HFF-Myc (cell line): Measurements from ENCODE around the gene GNAI1.
A peak's percentile ranks its signal among the peaks of the same experiment; 100 is the strongest.

ENCODE experiments used
- DNase-seq: peaks from one replicate; pipeline ENCODE4 v3.0.0-alpha.2; 2011; ENCODE audit warnings: low read depth; ENCODE audit errors: extremely low read depth
- H3K4me3 ChIP-seq: replicated peaks from 2 replicates; pipeline ENCODE4 v1.5.1; 2011; ENCODE audit warnings: low read depth, mild to moderate bottlenecking, control low read depth, low read length
- CTCF ChIP-seq: IDR thresholded peaks from 2 replicates; pipeline ENCODE4 v1.5.1; 2012; ENCODE audit warnings: mild to moderate bottlenecking, low read depth, low read length, control low read depth; ENCODE audit errors: missing control alignments

GNAI1 gene

GRCh38 chr7:80145780-80146422, 11.3 kb downstream of the GNAI1 start:
- no peak overlapping the region for H3K4me3 ChIP-seq
- peak; percentile 65 for DNase-seq
- no peak for TF ChIP-seq CTCF

GRCh38 chr7:80146545-80147182, 12.0 kb downstream of the GNAI1 start:
- DNase-seq, result no peak
- no peak overlapping the region for H3K4me3 ChIP-seq
- TF ChIP-seq CTCF, result no peak

GRCh38 chr7:80147543-80148391, 13.1 kb downstream of the GNAI1 start:
- H3K4me3 ChIP-seq, result no peak overlapping the region
- no peak for DNase-seq
- TF ChIP-seq CTCF, result no peak

- TF ChIP-seq CTCF, result no peak
- H3K4me3 ChIP-seq, result no peak overlapping the region
- DNase-seq, result no peak
These were observed 16.1 kb downstream of the GNAI1 start for GRCh38 chr7:80150611-80151273.

GRCh38 chr7:80151274-80151665, 16.6 kb downstream of the GNAI1 start:
- no peak overlapping the region for H3K4me3 ChIP-seq
- no peak for TF ChIP-seq CTCF
- no peak for DNase-seq

GRCh38 chr7:80153446-80153845, 18.8 kb downstream of the GNAI1 start:
- H3K4me3 ChIP-seq, result no peak overlapping the region
- DNase-seq, result no peak
- no peak for TF ChIP-seq CTCF
